ENCODE measurements around the gene INTS15.
A peak's percentile ranks its signal among the peaks of the same experiment; 100 is the strongest.
"Not testable (repeated sequence)": the region's sequence is repeated elsewhere in the genome, so short reads cannot be mapped to it uniquely, and the experiment has no call there.

INTS15 gene
- 36.2 to 43.0 reads per million in 2 donors for total RNA-seq

DNA sequence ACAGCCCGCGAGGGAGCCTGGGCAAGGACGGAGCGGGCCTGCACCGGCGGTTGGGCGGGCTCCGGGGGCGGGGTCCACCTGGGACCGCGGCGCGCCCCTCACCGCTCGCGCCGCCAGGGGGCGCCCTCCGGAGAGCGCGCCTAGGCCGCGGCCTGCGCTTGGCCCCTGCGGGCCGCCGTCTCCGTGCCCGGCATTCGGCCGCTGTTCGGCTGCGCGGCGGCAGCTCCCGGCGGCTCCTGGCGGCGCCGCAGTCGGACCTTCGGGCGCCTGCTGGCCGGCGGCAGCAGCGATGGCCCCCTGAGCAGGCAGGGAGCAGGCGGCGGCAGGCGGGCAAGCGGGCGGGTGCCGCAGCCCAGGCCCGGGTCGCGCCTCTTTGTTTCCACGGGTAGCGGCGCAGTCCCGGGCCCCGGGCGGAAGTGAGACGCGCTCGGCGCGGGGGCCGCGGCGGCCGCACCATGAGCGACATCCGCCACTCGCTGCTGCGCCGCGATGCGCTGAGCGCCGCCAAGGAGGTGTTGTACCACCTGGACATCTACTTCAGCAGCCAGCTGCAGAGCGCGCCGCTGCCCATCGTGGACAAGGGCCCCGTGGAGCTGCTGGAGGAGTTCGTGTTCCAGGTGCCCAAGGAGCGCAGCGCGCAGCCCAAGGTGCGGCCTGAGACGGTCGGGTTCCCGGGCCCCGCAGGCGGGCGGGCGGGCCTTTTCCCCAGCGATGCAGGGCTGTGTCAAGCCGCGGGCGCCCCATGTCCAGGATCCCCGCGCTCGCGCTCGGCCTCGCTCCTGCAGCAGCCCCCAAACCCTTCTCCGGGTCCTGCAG is at the start of gene INTS15:
Gene INTS15 (plus strand): TSS at position 193 of the 816 bp plus-strand sequence. CDS start 263 bp downstream, at position 456.
- DNase-seq: peak; percentile 77

DNA sequence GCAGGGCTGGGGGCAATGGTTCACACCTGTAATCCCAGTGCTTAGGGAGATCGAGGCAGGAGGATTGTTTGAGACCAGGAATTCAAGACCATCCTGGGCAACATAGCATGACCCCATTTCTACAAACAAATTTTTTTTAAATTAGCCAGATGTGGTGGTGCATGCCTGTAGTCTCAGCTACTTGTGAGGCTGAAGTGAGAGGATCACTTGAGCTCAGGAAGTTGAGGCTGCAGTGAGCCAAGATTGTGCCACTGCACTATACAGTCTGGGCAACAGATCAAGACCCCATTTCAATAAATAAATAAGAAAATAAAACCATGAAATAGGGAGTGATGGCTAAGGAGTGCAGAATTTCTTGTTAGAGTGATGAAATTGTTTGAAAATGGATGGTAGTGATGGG is 47.5 kb upstream of the INTS15 start:
- DNase-seq: no peak

DNA sequence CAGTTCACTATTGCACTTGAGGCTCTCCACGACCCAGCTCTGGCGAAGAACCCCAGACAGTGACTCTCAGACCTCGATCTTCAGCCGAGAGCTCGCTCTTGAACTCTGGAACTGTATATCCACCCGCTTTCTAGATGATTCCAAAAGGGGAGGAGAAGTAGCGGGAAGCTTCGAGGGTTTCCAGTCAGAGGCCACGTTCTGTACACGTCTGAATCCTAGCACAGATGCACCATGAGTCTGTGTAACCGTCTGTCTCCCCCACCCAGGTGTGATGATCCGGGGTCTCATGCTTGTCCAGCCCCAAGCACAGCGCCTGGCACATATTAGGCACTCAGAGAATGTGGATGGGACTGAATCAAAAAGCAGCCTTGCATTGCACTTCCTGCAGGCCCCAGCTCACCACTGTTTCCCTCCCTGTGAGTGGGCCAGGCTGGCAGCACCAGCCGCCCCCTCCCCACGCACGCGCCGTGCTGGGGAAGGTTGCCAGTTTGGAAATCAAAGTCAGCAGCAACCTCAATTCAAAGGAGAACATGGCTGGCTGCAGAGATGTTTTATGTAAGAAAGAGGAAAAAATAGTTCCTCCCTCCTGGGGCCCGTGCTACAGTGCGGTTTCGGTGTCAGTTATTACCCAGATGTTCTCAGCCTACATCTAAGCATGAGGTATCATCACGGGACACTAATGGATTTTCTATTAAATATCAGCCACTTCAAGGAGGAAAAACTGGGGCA is 44.3 kb upstream of the INTS15 start:
- DNase-seq: no peak

DNA sequence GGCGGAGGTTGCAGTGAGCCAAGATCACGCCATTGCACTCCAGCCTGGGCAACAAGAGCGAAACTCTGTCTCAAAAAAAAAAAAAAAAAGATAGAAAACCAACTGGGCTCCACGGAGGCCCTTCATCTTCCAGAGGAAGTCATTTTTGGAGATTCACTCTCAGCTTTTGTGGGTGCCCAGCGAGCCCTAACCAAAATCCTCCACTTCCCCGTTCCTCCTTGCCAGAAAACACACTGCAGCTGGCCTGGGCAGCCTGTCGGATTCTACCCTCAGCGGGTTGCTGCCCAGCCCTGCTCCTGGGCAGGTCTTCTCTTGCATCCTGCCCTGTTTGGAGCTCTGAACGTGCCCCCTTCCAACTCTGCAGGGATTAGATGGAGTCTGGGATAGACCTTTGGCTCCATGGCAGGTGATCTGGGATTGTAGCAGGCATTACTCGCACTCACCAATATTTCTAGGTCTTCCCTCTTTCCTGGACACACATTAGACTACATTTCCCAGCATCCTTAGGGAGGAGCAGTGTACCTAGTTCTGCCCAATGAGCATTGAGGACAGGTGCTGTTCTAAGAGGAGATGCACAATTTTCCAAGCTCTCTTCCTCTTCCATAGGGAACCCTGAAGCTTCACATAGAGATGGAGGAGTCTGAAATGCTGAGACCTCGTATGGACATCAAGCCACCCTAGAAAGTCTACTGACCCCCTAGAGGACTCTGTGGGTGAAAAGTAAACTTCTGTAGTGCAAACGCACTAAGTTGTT is 43.1 kb upstream of the INTS15 start:
- no peak for DNase-seq

DNA sequence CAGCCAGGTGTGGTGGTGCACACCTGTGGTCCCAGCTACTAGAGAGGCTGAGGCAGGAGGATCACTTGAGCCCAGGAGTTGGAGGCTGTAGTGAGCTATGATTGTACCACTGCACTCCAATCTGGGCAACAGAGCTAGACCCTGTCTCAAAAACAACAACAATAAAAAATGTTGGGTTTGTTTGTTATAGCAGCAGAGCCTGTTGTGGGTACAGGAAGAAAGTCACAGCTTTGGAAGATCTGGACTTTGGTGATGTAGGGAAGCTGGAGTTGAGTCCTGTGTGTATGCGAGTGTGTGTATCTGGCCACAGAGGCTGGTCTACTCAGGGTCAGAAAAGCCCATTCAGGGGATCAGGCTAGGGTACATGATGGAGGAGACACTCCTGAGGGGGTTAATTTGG is 42.4 kb upstream of the INTS15 start:
- no peak for DNase-seq

DNA sequence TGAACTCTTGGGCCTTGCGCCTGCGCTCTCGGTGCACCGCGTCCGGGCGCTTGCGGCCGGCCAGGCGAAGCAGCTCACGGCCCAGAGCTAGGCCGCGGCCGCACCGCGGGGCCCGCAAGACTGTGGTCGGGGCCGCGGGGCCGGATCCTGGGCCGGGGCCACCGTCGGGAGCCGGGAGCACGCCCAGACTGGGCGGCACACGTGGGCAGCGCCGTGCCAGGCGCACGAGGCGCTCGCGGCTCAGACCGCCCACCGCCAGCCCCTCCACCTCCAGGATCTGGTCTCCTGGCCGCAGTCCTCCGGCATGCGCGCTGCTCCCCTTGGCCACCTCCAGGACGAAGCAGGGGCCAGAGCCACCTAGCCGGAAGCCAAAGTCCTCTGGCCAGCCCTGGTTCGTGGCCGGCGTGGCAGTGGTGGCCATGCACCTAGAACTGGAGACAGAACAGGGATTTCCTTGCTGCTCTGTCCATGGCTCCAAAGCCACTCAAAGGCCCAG is 38.8 kb upstream of the INTS15 start, which contains the start of gene GRID2IP:
Gene GRID2IP (minus strand): TSS at position 446 of the 496 bp plus-strand sequence. CDS start 25 bp downstream, at position 421.
- DNase-seq: no peak

DNA sequence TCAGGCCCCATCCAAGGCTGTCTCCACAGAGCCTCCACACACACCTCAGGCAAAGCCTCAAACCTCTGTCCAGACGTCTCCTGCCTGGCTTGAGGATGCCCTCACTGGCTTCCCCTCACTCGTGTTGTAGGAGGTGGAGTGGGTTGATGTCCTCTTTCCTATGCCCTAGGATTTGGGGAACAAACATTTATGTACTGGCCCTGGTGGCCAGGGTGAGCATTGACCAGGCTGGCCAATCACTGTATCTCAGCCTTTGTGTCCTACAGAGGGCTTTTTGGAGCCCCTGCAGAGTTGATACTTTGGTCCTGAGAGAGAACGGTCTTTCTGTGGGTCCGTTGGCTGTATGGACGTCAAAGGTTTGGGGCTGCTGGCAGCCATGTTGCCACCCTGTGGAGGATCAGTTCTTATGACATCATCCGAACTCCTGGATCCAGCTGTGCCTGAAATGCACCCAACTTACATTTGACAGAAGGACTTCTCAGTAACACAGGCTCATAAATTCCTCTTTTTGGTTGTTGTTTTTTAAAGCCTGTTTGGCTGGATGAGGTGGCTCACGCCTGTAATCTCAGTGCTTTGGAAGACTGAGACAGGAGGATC is 36.3 kb upstream of the INTS15 start:
- DNase-seq: no peak

DNA sequence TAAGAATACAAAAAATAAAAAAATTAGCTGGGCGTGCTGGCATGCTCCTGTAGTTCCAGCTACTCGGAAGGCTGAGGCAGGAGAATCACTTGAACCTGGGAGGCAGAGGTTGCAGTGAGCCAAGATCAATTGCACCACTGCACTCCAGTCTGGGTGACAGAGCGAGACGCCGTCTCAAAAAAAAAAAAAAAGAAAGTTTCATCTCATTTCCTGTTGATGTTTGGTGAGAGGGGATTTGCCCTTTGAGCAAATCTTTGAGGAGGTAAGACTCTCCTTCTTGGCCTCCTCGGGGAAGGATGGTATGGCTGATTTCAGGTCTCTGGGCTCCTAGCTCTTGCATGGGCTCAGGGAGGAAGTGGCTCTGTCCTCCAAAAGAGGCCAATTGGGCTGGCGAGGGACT is 35.0 kb upstream of the INTS15 start:
- no peak for DNase-seq

DNA sequence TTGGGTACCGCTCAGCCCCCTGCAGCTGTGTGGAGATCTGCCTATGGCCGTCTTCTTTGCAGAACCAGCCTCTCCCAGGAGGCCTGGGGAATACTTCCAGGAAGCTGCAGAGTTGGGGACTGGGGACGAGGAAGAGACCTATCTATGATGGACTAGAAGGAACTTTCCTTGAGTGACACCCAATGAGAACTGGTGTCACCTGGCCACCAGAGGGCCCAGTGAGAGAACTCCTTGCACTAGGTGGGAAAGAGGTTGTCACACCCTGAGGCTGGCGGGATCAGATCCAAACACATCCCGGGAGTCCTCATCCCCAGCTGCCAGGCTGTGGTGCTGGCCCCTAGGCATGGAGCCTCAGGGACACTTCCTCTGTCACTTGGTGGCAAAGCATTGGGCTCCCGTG is 33.6 kb upstream of the INTS15 start:
- DNase-seq: no peak

DNA sequence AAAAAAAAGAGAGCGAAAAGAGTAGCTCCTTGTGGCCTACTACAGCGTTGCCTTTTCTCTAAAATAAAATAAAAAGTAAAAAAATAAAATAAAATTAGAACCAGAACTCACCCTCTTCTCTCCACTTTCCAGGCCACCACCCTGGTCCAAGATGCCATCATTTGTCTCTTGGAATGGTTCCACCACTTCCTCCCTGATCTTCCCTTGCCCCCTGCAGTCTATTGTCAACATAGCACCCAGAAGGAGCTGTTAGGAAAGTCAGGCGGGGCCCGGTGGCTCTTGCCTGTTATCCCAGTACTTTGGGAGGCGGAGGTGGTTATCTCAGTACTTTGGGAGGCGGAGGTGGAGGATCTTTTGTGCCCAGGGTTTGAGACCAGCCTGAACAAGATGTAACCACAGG is 31.0 kb upstream of the INTS15 start:
- no peak for DNase-seq

DNA sequence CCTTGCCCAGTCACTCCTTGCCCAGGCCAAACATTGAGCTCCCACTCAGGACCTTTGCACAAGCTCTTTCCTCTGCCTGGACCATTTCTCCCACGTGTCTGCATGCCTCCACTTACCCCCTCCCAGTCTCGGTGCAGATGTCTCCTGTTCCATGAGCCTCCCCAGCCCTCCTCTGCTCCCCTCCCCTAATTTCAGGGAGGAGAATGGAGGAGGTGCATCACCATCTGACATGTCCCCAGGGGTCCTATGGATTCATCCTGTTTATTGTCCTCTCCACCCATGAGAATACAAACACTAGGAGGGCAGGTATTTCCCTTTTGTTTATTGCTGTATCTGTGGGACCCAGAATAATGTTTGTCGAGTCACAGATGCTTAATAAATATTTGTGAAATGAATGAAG is 29.9 kb upstream of the INTS15 start:
- DNase-seq: no peak

DNA sequence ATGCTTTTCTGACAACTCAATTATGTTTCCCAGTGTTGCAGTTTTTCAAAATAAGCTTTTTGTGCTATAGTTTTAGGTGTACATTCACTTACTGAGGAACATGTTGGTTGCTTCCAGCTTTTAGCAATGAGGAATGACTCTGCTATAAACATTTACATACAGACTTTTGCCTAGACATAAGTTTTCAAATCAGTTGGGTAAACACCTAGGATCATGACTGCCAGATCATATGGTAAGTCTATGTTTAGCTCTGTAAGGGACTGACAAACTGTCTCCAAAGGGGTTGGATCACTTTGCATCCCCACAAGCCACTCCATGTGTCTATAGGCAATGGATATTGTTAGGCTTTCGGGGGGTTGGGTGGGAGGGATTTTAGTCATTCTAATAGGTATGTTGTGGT is 27.7 kb upstream of the INTS15 start:
- no peak for DNase-seq

DNA sequence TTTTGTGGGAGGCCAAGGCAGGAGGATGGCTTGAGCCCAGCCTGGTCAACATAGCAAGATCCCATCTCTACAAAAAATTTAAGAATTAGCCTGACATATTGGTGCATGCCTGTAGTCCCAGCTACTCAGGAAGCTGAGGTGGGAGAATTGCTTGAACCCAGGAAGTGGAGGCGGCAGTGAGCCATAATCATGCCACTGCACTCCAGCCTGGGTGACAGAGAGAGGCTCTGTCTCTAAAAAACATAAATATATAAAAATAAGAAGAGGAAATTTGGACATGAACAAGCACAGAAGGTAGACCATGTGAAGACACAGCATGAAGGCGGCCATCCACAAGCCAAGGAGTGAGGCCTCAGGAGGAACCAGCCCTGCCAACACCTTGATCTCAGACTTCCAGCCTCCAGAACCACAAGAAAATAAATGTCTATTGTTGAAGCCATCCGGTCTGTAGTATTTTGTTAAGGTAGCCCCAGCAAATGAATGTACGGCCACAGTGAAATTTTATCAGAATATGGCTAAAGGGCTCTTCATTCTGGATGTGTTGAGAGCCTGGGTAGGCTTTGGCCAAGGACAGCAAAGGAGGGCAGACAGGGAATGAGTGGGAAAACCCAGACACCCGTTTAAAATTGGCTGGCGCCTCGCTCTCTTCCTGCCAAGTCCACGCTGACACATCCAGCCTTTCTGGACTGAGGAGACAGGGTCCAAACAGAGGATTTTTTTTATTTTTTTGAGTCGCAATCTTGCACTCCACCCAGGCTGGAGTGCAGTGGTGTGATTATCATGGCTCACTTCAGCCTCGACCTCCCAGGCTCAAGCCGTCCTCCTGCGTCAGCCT is 25.7 kb upstream of the INTS15 start:
- DNase-seq: no peak

DNA sequence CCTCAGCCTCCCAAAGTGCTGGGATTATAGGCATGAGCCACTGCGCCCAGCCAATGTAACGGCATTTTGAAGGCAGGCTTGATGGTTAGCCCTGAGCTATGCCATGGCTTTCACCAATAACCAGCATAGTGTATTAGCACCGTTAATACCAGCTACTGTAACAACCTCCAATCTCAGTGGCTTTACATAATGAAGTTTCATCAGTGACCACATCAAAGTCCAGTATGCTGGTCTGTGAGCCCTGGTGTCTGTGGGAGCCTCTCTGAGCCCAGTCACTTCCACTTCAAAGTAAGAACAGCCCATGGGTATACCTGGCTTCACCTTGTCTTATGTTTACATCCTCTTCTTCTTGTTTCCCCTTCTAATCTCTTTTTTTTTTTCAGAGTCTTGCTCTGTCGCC is 24.2 kb upstream of the INTS15 start:
- no peak for DNase-seq

DNA sequence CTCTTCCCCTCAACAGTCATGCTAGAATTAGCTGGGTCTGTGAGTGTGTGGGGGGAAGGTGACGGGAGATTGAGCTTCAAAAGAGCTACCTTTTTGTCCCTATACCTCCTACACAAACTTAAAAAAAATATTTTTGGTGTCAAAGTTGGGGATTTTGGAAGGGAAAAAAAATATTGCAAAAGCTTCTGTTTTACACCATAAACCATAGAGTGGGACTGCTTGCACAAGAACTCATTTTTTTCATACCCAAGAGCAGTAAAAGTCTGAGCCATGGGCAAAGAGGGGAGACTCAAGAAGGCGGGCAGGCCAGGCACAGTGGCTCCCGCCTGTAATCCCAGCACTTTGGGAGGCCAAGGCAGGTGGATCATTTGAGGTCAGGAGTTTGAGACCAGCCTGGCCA is 21.9 kb upstream of the INTS15 start:
- DNase-seq: no peak

DNA sequence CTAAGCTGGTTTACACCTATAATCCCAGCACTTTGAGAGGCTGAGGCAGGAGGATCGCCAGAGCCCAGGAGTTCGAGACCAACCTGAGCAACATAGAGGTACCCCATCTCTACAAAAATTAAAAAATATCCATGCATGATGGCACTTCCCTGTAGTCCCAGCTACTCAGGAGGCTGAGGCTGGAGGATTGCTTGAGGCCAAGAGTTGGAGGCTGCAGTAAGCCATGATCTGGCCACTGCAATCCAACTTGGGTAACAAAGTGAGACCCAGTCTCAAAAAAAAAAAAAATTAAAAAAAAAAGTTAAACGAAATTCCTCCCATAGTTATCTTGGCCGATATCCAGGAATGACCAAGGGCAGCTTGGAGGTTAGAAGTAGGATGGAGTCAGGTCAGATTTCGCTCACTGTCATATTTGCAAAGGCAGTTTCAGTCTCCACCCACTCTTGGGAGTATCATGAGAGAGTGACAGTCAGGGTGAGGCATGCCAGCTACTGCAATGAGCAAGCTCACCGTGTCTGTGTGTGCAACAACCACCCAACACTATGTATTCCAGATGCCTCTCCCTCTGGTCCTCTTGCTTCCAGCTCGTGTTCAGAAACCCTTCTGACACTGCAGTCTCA is 18.6 kb upstream of the INTS15 start:
- no peak for DNase-seq

DNA sequence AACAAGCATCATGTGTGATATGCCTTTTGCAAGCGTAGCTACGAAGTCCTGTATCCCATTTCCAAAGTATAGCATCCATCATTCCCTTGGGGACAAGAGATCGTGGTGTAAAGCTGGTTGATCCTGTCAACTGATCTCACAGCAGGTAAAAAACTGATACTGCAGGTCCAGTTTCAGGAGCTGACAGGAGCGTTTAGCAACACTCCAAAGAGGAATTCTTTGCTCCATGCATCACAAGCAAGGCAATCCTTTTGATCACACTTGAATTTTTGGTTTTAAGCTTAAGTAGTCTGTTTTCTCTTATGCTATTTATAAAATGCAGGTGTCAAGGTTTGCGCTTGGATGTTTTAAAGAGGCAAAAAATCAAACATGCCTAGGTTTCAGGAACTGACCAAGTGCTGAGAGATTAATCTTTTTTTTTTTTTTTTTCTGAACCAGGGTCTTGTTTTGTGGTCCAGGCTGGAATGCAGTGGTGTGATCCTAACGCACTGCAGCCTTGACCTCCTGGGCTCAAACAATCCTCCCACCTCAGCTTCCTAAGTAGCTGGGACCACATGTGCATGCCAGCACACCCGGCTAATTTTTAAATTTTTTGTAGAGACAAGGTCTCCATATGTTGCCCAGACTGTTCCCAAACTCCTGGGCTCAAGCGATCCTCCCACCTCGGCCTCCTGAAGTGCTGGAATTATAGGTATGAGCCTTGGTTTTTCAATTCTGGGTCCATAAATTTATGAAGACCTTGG is 14.4 kb upstream of the INTS15 start:
- DNase-seq: no peak

DNA sequence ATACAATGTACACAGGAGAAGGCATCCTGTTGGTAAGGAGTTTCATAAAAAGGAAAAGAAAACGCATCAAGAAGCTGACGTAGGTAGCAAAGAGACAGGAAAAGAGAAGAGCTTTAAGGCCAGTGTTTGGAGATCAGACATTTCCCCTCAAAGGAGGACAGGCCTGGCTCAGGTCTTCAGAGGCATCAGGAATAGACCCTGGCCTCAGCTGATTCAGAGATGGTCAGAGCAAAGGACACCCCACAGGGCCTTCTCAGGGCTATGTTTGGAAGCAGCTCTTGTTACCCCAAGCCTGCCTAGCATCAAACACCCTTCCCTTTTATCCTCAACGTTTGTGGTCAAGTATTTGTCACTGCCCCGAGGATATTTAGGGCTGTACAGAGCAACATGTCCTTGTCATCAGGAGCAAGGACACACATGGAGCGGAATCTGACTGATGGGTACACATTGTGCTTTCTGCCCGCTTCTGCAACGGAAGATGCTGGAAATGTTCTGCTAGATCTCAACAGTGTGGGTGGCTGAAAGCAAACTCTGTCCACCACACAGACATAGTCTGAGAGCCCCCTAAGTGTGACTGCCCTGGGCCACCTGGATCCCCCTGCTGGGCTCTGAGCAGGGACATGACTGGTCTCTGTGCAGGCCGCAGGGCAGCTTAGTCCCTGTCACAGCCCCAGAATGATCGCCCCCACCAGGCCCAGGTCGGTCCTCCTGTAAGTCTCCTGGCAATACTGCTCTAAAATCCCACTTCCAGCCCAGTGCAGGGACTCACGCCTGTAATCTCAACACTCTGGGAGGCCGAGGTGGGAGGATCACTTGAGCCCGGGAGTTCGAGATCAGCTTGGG is 13.6 kb upstream of the INTS15 start:
- no peak for DNase-seq

DNA sequence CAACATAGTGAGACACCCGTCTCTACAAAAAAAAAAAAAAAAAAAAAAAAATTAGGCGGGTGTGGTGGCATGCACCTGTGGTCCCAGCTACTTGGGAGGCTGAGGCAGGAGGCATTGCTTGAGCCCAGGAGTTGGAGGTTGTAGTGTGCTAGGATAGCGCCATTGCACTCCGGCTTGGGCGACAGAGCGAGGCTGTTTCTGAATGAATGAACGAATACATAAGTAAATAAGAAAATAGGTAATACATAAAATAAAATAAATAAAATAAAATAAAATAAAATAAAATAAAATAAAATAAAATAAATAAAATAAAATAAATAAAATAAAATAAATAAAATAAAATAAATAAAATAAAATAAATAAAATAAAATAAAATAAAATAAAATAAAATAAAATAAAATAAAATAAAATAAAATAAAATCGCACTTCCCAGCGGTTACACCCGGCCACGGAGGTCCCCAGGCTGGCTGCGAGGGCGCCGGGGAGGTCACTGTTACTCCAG is 12.9 kb upstream of the INTS15 start:
- not testable (repeated sequence) for DNase-seq

All from T-helper 9 cell (primary cell).